Activated T-cell treated with anti-CD3 and anti-CD28 coated beads, Interleukin-2, amount 50 U/mL, for 24 hours (primary cell): ENCODE measurements around the gene TMCC3.

Experiments
- DNase-seq: peaks from one replicate; pipeline ENCODE4 v3.0.0-alpha.2; 2020
- H3K27ac Mint-ChIP-seq: 2 replicates; pipeline ENCODE4 v1.8.0; 2020; ENCODE audit warnings: mild to moderate bottlenecking, mixed read lengths
- H3K27me3 Mint-ChIP-seq: 2 replicates; pipeline ENCODE4 v1.8.0; 2020; ENCODE audit warnings: mixed read lengths
- H3K36me3 Mint-ChIP-seq: 2 replicates; pipeline ENCODE4 v1.8.0; 2020; ENCODE audit warnings: low read depth, mixed read lengths
- H3K4me1 Mint-ChIP-seq: 2 replicates; pipeline ENCODE4 v1.8.0; 2020; ENCODE audit warnings: low read depth, mixed read lengths
- H3K4me3 Mint-ChIP-seq: 2 replicates; pipeline ENCODE4 v1.8.0; 2020; ENCODE audit warnings: mild to moderate bottlenecking, moderate library complexity, mixed read lengths
- H3K9me3 Mint-ChIP-seq: 2 replicates; pipeline ENCODE4 v1.8.0; 2020; ENCODE audit warnings: mixed read lengths

The TMCC3 gene

GRCh38 chr12:94659346-94659930, 9.1 kb upstream of the TMCC3 start:
- Mint-ChIP-seq H3K36me3 (no peaks in the 10 kb centered on the region), H3K27ac (no peak overlapping the region), H3K4me1 (no peaks in the 10 kb centered on the region), H3K27me3 (no peaks in the 10 kb centered on the region), H3K4me3 (no peak overlapping the region), H3K9me3 (no peaks in the 10 kb centered on the region)
- DNase-seq = no peak

- Mint-ChIP-seq H3K4me3 (no peak overlapping the region), H3K4me1 (no peaks in the 10 kb centered on the region), H3K9me3 (no peaks in the 10 kb centered on the region)
Observed at GRCh38 chr12:94658931-94659330, 8.6 kb upstream of the TMCC3 start.

GRCh38 chr12:94656556-94656955, 6.2 kb upstream of the TMCC3 start:
- Mint-ChIP-seq H3K27ac (no peak overlapping the region), H3K4me1 (no peaks in the 10 kb centered on the region), H3K36me3 (no peaks in the 10 kb centered on the region), H3K4me3 (no peak overlapping the region), H3K9me3 (no peaks in the 10 kb centered on the region), H3K27me3 (peaks cover 10% of the 10 kb centered on the region)
- no peak for DNase-seq

More at GRCh38 chr12:94658931-94659330, 8.6 kb upstream of the TMCC3 start:
- DNase-seq = no peak
- no peaks in the 10 kb centered on the region for H3K27me3 Mint-ChIP-seq
- H3K27ac Mint-ChIP-seq = no peak overlapping the region
- H3K36me3 Mint-ChIP-seq = no peaks in the 10 kb centered on the region

GRCh38 chr12:94649349-94650142, 811 bp downstream of the TMCC3 start:
- H3K36me3 Mint-ChIP-seq = no peaks in the 10 kb centered on the region
- no peaks in the 10 kb centered on the region for H3K9me3 Mint-ChIP-seq
- H3K4me1 Mint-ChIP-seq = peaks cover 20% of the 10 kb centered on the region
- peak; percentile 64 for DNase-seq
- peak overlapping the region; percentile 73 for H3K4me3 Mint-ChIP-seq
- H3K27me3 Mint-ChIP-seq = peaks cover 65% of the 10 kb centered on the region
- H3K27ac Mint-ChIP-seq = no peak overlapping the region

GRCh38 chr12:94648578-94648977, 1.8 kb downstream of the TMCC3 start:
- H3K36me3 Mint-ChIP-seq = no peaks in the 10 kb centered on the region
- no peak overlapping the region for H3K27ac Mint-ChIP-seq
- peaks cover 66% of the 10 kb centered on the region for H3K27me3 Mint-ChIP-seq
- H3K9me3 Mint-ChIP-seq = no peaks in the 10 kb centered on the region
- no peak overlapping the region for H3K4me3 Mint-ChIP-seq
- H3K4me1 Mint-ChIP-seq = peaks cover 29% of the 10 kb centered on the region
- DNase-seq = no peak

- H3K27me3 Mint-ChIP-seq = peaks cover 55% of the 10 kb centered on the region
- peak overlapping the region; percentile 75 for H3K27ac Mint-ChIP-seq
- H3K4me1 Mint-ChIP-seq = peaks cover 49% of the 10 kb centered on the region
- H3K4me3 Mint-ChIP-seq = peak overlapping the region; percentile 56
- H3K36me3 Mint-ChIP-seq = no peaks in the 10 kb centered on the region
- DNase-seq = peak; percentile 44
- no peaks in the 10 kb centered on the region for H3K9me3 Mint-ChIP-seq
Observed at GRCh38 chr12:94644141-94644979, 6.0 kb downstream of the TMCC3 start.

- Mint-ChIP-seq H3K36me3 (no peaks in the 10 kb centered on the region), H3K4me3 (no peak overlapping the region), H3K27me3 (peaks cover 48% of the 10 kb centered on the region), H3K9me3 (no peaks in the 10 kb centered on the region), H3K27ac (no peak overlapping the region), H3K4me1 (peaks cover 43% of the 10 kb centered on the region)
- DNase-seq = no peak
Observed at GRCh38 chr12:94643606-94644005, 6.8 kb downstream of the TMCC3 start.

GRCh38 chr12:94641283-94641682, 9.1 kb downstream of the TMCC3 start:
- no peak overlapping the region for H3K4me3 Mint-ChIP-seq
- H3K27ac Mint-ChIP-seq = no peak overlapping the region

GRCh38 chr12:94640134-94640928, 10.0 kb downstream of the TMCC3 start:
- peaks cover 31% of the 10 kb centered on the region for H3K27me3 Mint-ChIP-seq
- H3K4me1 Mint-ChIP-seq = peaks cover 40% of the 10 kb centered on the region
- H3K36me3 Mint-ChIP-seq = no peaks in the 10 kb centered on the region
- H3K27ac Mint-ChIP-seq = peak overlapping the region; percentile 75
- H3K9me3 Mint-ChIP-seq = no peaks in the 10 kb centered on the region
- H3K4me3 Mint-ChIP-seq = peak overlapping the region; percentile 18
- no peak for DNase-seq

More at GRCh38 chr12:94641283-94641682, 9.1 kb downstream of the TMCC3 start:
- no peaks in the 10 kb centered on the region for H3K9me3 Mint-ChIP-seq
- DNase-seq = no peak
- peaks cover 39% of the 10 kb centered on the region for H3K27me3 Mint-ChIP-seq
- peaks cover 40% of the 10 kb centered on the region for H3K4me1 Mint-ChIP-seq
- H3K36me3 Mint-ChIP-seq = no peaks in the 10 kb centered on the region

GRCh38 chr12:94638521-94638920, 11.8 kb downstream of the TMCC3 start:
- Mint-ChIP-seq H3K4me1 (peaks cover 23% of the 10 kb centered on the region), H3K9me3 (no peaks in the 10 kb centered on the region), H3K4me3 (no peak overlapping the region), H3K27ac (no peak overlapping the region), H3K27me3 (peaks cover 23% of the 10 kb centered on the region), H3K36me3 (no peaks in the 10 kb centered on the region)
- no peak for DNase-seq

GRCh38 chr12:94637390-94638113, 12.8 kb downstream of the TMCC3 start:
- H3K4me3 Mint-ChIP-seq = no peak overlapping the region
- no peak overlapping the region for H3K27ac Mint-ChIP-seq
- H3K27me3 Mint-ChIP-seq = peaks cover 16% of the 10 kb centered on the region
- no peaks in the 10 kb centered on the region for H3K9me3 Mint-ChIP-seq
- peaks cover 18% of the 10 kb centered on the region for H3K4me1 Mint-ChIP-seq
- H3K36me3 Mint-ChIP-seq = no peaks in the 10 kb centered on the region
- no peak for DNase-seq

GRCh38 chr12:94636462-94637085, 13.8 kb downstream of the TMCC3 start:
- Mint-ChIP-seq H3K27me3 (peaks cover 11% of the 10 kb centered on the region), H3K27ac (no peak overlapping the region)

GRCh38 chr12:94634717-94635116, 15.6 kb downstream of the TMCC3 start:
- Mint-ChIP-seq H3K4me3 (no peak overlapping the region), H3K27me3 (peaks cover 11% of the 10 kb centered on the region), H3K27ac (no peak overlapping the region), H3K4me1 (peaks cover under 1% of the 10 kb centered on the region), H3K36me3 (no peaks in the 10 kb centered on the region), H3K9me3 (no peaks in the 10 kb centered on the region)
- DNase-seq = no peak

More at GRCh38 chr12:94636462-94637085, 13.8 kb downstream of the TMCC3 start:
- no peak for DNase-seq
- Mint-ChIP-seq H3K4me3 (no peak overlapping the region), H3K36me3 (no peaks in the 10 kb centered on the region), H3K4me1 (peaks cover 18% of the 10 kb centered on the region), H3K9me3 (no peaks in the 10 kb centered on the region)
